ENCODE results near the gene SNTB2. TPM values are rescaled to one million over a fixed set of nuclear protein-coding genes. Genes with fewer than 3 reads are reported as not detected.
"Not testable (repeated sequence)": the region's sequence is repeated elsewhere in the genome, so short reads cannot be mapped to it uniquely, and the experiment has no call there.

Gene SNTB2
- total RNA-seq, 1 donor from 2014 or later, result 22.9 TPM

DNA sequence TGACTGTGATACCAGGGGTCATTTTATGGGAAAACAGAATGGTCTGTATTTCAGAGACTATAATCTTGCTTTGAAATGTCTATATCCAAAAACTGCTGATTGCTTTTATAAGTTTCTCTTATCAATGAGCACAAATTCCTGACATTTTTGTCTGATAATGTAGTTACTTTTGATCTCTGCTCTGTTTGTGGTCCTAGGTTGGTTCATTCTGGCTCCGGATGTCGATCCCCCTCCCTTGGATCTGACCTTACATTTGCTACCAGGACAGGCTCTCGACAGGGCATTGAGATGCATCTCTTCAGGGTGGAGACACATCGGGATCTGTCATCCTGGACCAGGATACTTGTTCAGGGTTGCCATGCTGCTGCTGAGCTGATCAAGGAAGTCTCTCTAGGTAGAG lies 96.9 kb downstream of the SNTB2 start:
- H3K9me3 ChIP-seq (ENCODE audit: low read depth), result no peaks in the 10 kb centered on the region
- H3K4me1 Mint-ChIP-seq, result no peaks in the 10 kb centered on the region
- H3K4me1 ChIP-seq, result no peaks in the 10 kb centered on the region
- peaks cover 4% of the 10 kb centered on the region for H3K9me3 Mint-ChIP-seq
- no peak overlapping the region for H3K4me3 Mint-ChIP-seq
- H3F3A ChIP-seq (ENCODE audit: low read depth), result peaks cover 4% of the 10 kb centered on the region
- no peaks in the 10 kb centered on the region for H3K27me3 ChIP-seq
- no peak overlapping the region for H3K27ac Mint-ChIP-seq
- H3K36me3 Mint-ChIP-seq, result peaks cover 7% of the 10 kb centered on the region
- H2AFZ ChIP-seq (replicated peaks), result no peak overlapping the region
- no peak overlapping the region for H3K4me2 ChIP-seq
- H3K27ac ChIP-seq, result no peak overlapping the region
- no peak overlapping the region for H3K4me3 ChIP-seq
- H4K20me1 ChIP-seq (ENCODE audit: low read depth), result no peaks in the 10 kb centered on the region
- no peaks in the 10 kb centered on the region for H3K36me3 ChIP-seq
- no peaks in the 10 kb centered on the region for H3K27me3 Mint-ChIP-seq (ENCODE audit: insufficient read depth, low read depth)
- no peak for TF ChIP-seq EZH2 (IDR thresholded peaks at IDR 0.05)
- no peak for TF ChIP-seq EZH2phosphoT487 (IDR thresholded peaks at IDR 0.05)
- TF ChIP-seq, protein P1, sequence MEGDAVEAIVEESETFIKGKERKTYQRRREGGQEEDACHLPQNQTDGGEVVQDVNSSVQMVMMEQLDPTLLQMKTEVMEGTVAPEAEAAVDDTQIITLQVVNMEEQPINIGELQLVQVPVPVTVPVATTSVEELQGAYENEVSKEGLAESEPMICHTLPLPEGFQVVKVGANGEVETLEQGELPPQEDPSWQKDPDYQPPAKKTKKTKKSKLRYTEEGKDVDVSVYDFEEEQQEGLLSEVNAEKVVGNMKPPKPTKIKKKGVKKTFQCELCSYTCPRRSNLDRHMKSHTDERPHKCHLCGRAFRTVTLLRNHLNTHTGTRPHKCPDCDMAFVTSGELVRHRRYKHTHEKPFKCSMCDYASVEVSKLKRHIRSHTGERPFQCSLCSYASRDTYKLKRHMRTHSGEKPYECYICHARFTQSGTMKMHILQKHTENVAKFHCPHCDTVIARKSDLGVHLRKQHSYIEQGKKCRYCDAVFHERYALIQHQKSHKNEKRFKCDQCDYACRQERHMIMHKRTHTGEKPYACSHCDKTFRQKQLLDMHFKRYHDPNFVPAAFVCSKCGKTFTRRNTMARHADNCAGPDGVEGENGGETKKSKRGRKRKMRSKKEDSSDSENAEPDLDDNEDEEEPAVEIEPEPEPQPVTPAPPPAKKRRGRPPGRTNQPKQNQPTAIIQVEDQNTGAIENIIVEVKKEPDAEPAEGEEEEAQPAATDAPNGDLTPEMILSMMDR (IDR thresholded peaks at IDR 0.05), result no peak
- no peak for DNase-seq (ENCODE audit: low spot score)
- no peaks in the 10 kb centered on the region for H3K79me2 ChIP-seq (ENCODE audit: low read depth)
- H3K9ac ChIP-seq, result no peak overlapping the region

DNA sequence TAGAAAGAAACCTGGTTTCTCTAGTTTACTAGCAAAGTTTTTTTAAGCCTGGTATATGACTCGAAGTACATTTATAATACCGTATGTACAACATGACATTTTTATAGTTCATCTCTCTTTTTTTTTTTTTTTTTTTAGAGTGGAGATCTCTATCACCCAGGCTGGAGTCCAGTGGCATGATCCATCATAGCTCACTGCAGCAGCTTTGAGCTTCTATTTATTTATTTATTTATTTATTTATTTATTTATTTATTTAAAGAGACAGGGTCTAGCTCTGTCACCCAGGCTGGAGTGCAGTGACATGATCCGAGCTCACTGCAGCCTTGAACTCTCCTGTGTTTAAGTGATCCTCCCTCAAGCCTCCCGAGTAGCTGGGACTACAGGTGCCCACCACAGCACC lies 98.3 kb downstream of the SNTB2 start:
- H4K20me1 ChIP-seq (ENCODE audit: low read depth), result no peaks in the 10 kb centered on the region
- Mint-ChIP-seq H3K9me3 (peaks cover 2% of the 10 kb centered on the region), H3K36me3 (peaks cover 5% of the 10 kb centered on the region), H3K27ac (no peak overlapping the region), H3K4me3 (no peak overlapping the region), H3K27me3 (ENCODE audit: insufficient read depth, low read depth) (no peaks in the 10 kb centered on the region), H3K4me1 (no peaks in the 10 kb centered on the region)
- H3K4me3 ChIP-seq, result no peak overlapping the region
- no peaks in the 10 kb centered on the region for H3K27me3 ChIP-seq
- H3K79me2 ChIP-seq (ENCODE audit: low read depth), result no peaks in the 10 kb centered on the region
- no peak for DNase-seq (ENCODE audit: low spot score)
- no peak overlapping the region for H3K4me2 ChIP-seq
- no peaks in the 10 kb centered on the region for H3K9me3 ChIP-seq (ENCODE audit: low read depth)
- TF ChIP-seq EZH2phosphoT487 (IDR thresholded peaks at IDR 0.05) (no peak), EZH2 (IDR thresholded peaks at IDR 0.05) (no peak)
- TF ChIP-seq, protein P1 (IDR thresholded peaks at IDR 0.05), result no peak
- no peak overlapping the region for H2AFZ ChIP-seq (replicated peaks)
- H3K27ac ChIP-seq, result no peak overlapping the region
- no peak overlapping the region for H3K9ac ChIP-seq
- no peaks in the 10 kb centered on the region for H3K36me3 ChIP-seq
- H3F3A ChIP-seq (ENCODE audit: low read depth), result peaks cover 4% of the 10 kb centered on the region
- no peaks in the 10 kb centered on the region for H3K4me1 ChIP-seq

DNA sequence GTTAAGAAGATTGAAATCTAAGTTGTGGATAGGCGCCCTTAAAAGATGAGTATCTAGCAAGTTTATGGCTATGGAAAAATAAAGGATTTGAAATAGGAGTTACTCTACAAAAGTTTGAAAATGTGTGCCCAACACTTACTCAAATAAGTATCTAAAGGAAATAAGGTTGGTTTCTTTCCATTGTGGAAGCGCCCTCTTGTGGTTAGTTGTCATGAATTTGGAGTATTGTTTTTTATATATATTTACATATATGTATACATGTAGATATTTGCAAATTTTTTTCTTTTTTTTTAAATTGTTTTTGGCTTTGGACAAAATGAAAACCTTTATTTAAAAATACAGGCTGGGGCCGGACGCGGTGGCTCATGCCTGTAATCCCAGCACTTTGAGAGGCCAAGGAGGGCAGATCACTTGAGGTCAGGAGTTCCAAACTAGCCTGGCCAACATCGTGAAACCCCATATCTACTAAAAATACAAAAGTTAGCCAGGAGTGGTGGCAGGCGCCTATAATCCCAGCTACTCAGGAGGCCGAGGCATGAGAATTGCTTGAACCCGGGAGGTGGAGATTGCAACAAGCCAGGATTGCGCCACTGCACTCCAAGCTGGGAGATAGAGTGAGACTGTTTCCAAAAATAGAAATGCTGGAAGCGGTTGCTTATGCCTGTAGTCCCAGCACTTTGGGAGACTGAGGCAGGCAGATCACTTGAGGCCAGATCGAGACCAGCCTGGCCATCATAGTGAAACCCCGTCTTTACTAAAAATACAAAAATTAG lies 100.2 kb downstream of the SNTB2 start:
- Histone ChIP-seq H3K9me3 (ENCODE audit: low read depth) (no peaks in the 10 kb centered on the region), H3K27me3 (no peaks in the 10 kb centered on the region), H4K20me1 (ENCODE audit: low read depth) (no peaks in the 10 kb centered on the region), H3K27ac (no peak overlapping the region), H3K9ac (no peak overlapping the region), H3K4me2 (no peak overlapping the region), H3K4me1 (no peaks in the 10 kb centered on the region), H3F3A (ENCODE audit: low read depth) (no peaks in the 10 kb centered on the region), H3K79me2 (ENCODE audit: low read depth) (no peaks in the 10 kb centered on the region), H3K36me3 (no peaks in the 10 kb centered on the region), H2AFZ (replicated peaks) (no peak overlapping the region), H3K4me3 (no peak overlapping the region)
- no peak overlapping the region for H3K27ac Mint-ChIP-seq
- no peaks in the 10 kb centered on the region for H3K9me3 Mint-ChIP-seq
- H3K27me3 Mint-ChIP-seq (ENCODE audit: insufficient read depth, low read depth), result no peaks in the 10 kb centered on the region
- peak; percentile 54 for DNase-seq (ENCODE audit: low spot score)
- no peak overlapping the region for H3K4me3 Mint-ChIP-seq
- no peaks in the 10 kb centered on the region for H3K4me1 Mint-ChIP-seq
- peaks cover 4% of the 10 kb centered on the region for H3K36me3 Mint-ChIP-seq
- TF ChIP-seq, protein P1 (IDR thresholded peaks at IDR 0.05), result peak; percentile 71
- TF ChIP-seq EZH2 (IDR thresholded peaks at IDR 0.05), result no peak

DNA sequence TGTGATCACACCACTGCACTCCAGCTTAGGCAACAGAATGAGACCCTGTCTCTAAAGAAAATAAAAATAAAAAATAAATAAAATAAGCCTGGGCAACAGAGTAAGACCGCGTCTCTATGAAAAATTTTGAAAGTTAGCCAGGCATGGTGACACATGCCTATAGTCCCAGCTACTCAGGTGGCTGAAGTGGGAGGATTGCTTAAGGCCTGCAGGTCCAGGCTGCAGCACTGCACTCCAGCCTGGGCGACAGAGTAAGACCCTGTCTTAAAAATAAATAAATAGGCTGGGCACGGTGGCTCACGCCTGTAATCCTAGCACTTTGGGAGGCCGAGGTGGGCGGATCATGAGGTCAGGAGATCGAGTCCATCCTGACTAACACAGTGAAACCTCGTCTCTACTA lies 104.7 kb downstream of the SNTB2 start:
- H3K36me3 Mint-ChIP-seq; H3K79me2 ChIP-seq (ENCODE audit: low read depth); H3F3A ChIP-seq (ENCODE audit: low read depth); DNase-seq (ENCODE audit: low spot score); H3K9me3 ChIP-seq (ENCODE audit: low read depth); H3K4me1 Mint-ChIP-seq; H3K4me2 ChIP-seq; H2AFZ ChIP-seq (replicated peaks); H3K4me1 ChIP-seq; H3K27ac Mint-ChIP-seq; H4K20me1 ChIP-seq (ENCODE audit: low read depth); H3K4me3 Mint-ChIP-seq; H3K4me3 ChIP-seq; H3K27me3 Mint-ChIP-seq (ENCODE audit: insufficient read depth, low read depth); H3K27ac ChIP-seq; H3K9me3 Mint-ChIP-seq; H3K36me3 ChIP-seq; H3K27me3 ChIP-seq; H3K9ac ChIP-seq: not testable (repeated sequence)
